GM13976 (cell line): Measurements from ENCODE around the gene THAP12.
A peak's percentile ranks its signal among the peaks of the same experiment; 100 is the strongest.
"Not testable (repeated sequence)": the region's sequence is repeated elsewhere in the genome, so short reads cannot be mapped to it uniquely, and the experiment has no call there.

Experiments used
- DNase-seq: peaks from one replicate; pipeline ENCODE4 v3.0.0; 2012; ENCODE audit warnings: low spot score
- in situ Hi-C: fragments of 300-500 bp; cut with MboI; formaldehyde crosslinking; loops from one replicate; pipeline ENCODE4 v1.12.0; 2022; ENCODE audit warnings: low sequenced_read_pairs, mixed read lengths, inconsistent platforms; ENCODE audit not compliant: unreplicated experiment
- TF ChIP-seq, protein P1 (sequence below): IDR thresholded peaks from 2 replicates; pipeline ENCODE4 v1.5.1; 2012; ENCODE audit warnings: borderline replicate concordance, mild to moderate bottlenecking; ENCODE audit not compliant: insufficient read depth; ENCODE audit errors: extremely low read depth, missing control alignments, control extremely low read depth

THAP12 gene

DNA sequence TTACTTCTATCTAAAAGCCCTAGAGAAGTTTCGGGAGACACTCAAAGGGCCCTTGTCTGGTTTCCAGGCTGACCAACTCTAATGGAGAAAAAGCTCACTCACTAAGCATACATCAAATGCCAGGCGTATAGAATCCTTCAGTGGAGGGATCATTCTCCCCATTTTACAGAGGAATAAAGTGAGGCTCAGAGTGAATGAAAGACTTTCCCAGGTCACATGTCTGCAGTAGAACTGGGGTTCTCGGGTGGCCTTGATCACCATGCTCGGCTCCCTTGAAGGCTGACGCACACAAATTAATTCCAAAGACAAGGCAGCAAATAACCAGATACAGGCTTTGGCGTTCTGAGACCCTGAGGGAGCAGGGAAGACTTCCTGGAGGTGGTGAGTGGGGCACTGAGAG is 60.0 kb downstream of the THAP12 start:
- in situ Hi-C loops = no loop called here
- no peak for DNase-seq
- TF ChIP-seq, protein P1, sequence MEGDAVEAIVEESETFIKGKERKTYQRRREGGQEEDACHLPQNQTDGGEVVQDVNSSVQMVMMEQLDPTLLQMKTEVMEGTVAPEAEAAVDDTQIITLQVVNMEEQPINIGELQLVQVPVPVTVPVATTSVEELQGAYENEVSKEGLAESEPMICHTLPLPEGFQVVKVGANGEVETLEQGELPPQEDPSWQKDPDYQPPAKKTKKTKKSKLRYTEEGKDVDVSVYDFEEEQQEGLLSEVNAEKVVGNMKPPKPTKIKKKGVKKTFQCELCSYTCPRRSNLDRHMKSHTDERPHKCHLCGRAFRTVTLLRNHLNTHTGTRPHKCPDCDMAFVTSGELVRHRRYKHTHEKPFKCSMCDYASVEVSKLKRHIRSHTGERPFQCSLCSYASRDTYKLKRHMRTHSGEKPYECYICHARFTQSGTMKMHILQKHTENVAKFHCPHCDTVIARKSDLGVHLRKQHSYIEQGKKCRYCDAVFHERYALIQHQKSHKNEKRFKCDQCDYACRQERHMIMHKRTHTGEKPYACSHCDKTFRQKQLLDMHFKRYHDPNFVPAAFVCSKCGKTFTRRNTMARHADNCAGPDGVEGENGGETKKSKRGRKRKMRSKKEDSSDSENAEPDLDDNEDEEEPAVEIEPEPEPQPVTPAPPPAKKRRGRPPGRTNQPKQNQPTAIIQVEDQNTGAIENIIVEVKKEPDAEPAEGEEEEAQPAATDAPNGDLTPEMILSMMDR = no peak

DNA sequence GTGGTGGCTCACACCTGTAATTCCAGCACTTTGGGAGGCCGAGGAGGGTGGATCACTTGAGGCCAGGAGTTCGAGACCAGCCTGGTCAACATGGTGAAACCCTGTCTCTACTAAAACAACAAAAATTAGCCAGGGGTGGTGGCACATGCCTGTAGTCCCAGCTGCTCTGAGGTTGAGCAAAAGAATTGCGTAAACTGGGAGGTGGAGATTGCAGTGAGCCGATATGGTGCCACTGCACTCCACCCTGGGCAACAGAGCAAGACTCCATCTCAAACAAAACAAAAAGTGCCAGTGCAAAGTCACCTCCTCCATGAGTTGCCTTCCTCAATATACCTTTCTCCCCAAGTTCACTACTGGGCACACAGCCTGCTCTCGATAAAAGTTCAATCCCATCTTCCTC is 61.1 kb downstream of the THAP12 start:
- in situ Hi-C loops = loop anchor here (10.0 kb wide), 2 partner anchors 105 to 425 kb away; no protein-coding TSS in a partner anchor
- DNase-seq = not testable (repeated sequence)

DNA sequence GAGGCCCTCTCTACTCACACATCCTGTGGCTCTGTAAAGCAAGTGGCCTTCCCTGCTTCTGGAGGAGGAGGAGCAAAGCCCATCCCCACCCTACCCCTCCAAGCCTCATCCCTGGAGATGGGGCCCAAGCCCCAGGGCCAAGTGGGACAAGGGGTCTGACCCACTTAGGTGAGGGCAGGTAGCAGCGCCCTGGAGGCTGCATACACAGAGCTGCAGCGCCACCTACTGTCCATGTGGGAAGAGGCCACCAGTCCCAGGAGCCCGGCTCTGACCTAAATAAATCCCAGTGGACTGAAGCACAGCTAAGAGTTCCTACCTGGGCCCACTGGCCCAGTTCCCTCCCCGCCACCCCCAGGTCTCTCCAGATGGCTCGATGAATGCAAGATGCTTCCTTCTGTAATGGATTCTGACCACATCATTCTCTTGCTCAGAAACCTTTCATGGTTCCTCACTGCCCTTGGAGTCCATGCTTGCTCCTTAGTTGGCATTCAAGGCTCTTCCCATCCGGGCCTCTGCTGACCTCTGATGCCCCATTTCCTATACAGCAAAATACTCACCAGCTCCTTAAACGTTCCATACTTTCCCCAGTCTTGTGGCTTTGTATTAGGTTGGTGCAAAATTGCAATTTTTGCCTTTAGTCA is 62.1 kb downstream of the THAP12 start:
- in situ Hi-C loops = loop anchor here (10.0 kb wide), 2 partner anchors 104 to 424 kb away; no protein-coding TSS in a partner anchor
- TF ChIP-seq, protein P1 = peak; percentile 96
- DNase-seq = peak; percentile 88

DNA sequence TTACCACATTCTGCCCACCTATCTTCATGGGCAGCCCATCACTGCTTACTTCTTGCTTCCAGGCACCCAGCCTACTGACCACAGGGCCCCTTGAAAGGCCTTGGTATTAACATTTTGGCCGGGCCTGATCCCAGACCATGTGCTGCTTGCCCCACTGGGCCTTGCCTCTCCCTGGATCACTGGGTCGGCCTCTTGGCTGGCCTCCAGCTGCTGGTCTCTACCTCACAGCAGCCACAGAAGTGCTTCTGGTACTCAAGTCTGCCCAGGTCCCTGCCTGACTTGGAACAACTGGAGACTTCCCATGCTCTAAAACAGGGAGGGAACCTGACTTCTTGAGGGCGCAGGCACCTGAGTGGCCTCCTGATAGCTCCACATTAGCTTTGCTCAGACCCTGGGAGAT is 63.6 kb downstream of the THAP12 start:
- in situ Hi-C loops = loop anchor here (10.0 kb wide), 2 partner anchors 102 to 422 kb away; no protein-coding TSS in a partner anchor
- TF ChIP-seq, protein P1 = no peak
- DNase-seq = no peak

DNA sequence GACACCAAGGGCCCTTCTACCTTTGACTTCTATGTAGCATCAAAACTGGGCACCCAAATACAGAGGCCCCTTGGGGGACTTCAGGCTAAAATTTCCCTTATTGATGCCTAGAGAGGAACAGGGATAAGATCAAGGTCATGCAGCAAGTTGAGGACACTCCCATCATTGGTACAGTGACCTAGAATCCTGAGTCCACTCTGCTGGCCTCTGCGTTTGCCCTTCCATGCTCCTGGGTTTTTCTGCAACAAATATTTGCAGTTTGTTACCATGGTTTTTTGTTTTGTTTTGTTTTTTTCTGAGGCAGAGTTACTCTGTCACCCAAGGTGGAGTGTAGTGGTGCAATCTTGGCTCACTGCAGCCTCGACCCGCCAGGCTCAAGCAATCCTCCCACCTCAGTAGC is 64.2 kb downstream of the THAP12 start:
- in situ Hi-C loops = loop anchor here (10.0 kb wide), 2 partner anchors 102 to 422 kb away; no protein-coding TSS in a partner anchor
- TF ChIP-seq, protein P1 = no peak
- no peak for DNase-seq

DNA sequence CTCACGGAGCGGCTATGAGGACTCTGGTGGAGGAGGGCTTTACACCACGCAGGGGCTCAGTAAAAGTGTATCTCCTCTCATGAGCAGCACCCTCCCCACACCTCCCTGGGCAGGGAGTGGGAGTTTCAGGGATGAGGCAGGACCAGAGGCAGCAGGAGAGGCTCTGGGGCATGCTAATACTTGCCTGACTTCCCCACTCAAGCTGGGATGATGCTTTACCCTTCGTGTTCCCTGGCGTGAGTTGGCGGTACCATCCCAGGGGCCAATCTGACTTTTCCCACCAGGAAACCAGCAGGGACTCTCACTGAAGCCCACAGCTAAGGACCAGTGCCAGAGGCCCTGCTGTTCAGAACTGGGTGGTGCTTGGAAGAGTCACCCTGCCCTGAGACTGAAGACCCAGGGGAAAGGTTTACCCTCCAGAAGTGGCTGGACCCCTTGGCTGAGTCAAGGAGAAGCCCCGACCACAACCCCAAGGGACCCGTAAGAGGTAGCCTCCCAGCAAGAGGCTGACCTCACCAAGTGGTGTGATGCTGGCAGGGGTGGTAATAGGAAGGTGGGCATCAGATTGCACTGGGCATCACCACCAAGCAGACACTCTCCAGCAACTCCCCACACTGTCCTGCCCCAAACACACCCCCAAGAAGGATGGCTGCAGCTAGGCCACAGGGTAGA is 65.6 kb downstream of the THAP12 start:
- TF ChIP-seq, protein P1 = no peak
- DNase-seq = no peak
- in situ Hi-C loops = loop anchor here (10.0 kb wide), 2 partner anchors 101 to 421 kb away; no protein-coding TSS in a partner anchor

DNA sequence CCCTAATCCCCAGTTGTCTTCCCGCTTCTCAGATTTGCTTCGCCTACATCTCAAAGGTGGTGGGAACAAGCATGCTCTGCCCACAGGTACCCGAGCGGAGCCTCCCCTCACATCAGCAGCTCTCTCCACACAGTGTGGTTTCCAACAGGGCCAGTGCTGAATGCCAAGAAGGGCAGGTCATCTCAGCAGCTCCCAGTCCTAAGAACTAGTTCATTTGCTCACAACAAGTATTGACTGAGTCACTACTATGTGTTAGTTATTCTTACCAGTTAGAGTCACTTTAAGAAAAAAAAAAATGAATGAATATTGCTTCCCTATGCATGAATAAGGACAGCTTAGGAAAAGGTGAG is 66.2 kb downstream of the THAP12 start:
- TF ChIP-seq, protein P1 = no peak
- in situ Hi-C loops = loop anchor here (10.0 kb wide), 2 partner anchors 100 to 420 kb away; no protein-coding TSS in a partner anchor
- DNase-seq = no peak
